NCI-H1417 treated with DMSO at 0.1 percent for 48 hours (cell line): ENCODE measurements around the gene ILRUN.
"Not testable (repeated sequence)": the region's sequence is repeated elsewhere in the genome, so short reads cannot be mapped to it uniquely, and the experiment has no call there.

ENCODE experiments used
- DNase-seq: peaks from one replicate; lab custom pipeline; 2025; lab: John Stamatoyannopoulos, UW

The ILRUN gene

DNA sequence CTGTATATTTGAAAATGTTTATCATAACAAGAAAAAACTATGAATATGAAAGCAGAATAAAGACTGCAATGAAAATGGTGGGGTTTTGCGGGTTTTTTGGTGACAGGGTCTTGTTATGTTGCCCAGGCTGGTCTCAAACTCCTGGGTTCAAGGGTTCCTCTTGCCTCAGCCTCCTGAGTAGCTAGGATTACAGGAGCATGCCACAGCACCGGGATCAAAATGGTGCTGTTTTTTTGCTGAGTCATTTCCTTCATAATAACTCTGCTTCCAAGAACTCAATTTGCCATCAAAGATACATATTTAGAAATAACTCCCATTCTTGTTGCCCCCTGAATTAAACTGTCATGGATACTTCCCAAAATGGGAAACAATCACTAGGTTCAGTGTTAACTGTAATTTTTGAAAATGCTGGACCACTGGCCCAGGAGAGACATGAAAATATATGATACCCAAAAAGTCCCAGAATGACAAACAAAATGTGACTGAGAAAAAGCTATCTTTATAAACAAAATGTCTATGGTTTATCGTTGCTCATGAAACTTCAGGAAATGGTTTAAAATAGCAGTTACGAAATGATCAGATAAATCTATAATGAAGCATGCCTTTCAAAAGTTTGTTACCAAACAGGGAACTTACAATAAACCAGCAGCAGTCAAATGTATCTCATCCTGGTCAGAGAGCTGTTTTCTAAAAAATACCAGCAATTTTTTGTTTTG is 32.2 kb downstream of the ILRUN start:
- DNase-seq: no peak

DNA sequence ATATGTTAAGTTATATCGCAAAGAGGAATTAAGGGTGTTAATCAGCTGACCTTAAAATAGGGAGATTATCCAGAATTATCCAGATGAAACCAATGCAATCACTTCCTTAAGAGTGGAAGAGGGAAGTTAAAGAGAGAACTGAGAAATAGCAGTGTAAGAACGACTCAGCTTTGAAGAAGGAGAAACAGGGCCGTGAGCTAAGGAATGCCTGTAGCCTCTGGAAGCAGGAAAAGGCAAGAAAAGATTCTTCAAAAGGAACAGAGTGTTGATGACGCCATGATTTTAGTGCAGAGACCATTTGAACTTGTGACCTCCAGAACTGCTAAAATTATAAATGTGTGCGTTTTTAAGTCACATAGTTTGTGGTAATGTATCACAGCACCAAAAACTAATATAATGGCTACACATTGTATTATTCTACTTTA is 32.7 kb downstream of the ILRUN start:
- DNase-seq: no peak

DNA sequence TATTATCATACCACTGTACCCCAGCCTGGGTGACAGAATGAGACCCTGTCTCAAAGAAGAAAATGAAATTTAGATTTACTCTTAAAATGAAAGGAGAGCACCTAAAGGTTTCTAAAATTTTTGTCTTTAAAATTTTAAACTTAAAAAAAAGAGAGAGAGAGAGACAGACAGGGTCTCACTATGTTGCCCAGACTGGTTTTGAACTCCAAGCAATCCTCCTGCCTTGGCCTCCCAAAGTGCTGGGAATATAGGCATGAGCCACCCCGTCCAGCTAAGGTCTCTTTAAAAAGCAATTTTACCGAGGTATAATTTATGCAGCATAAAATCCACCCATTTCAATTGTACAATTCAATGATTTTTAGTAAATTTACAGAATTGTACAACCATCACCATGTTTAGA is 33.2 kb downstream of the ILRUN start:
- no peak for DNase-seq

DNA sequence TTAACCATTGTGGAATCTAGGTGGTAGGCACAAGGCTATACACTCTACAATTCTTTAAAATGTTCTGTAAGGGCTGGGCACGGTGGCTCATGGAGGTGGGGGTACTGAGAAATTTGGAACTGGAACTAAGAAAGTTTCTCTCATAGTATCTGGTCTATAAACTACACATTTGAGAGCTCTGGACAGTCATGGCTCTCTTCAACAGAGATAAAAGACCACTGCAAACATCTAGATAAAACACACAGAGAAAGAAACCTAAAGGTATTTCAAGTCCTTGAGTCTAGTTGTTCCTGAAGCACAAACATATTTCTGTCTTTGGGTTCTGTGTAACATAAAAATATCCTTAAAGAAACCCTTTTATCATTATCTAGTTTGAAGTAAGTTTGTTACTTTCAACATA is 35.2 kb downstream of the ILRUN start:
- no peak for DNase-seq

DNA sequence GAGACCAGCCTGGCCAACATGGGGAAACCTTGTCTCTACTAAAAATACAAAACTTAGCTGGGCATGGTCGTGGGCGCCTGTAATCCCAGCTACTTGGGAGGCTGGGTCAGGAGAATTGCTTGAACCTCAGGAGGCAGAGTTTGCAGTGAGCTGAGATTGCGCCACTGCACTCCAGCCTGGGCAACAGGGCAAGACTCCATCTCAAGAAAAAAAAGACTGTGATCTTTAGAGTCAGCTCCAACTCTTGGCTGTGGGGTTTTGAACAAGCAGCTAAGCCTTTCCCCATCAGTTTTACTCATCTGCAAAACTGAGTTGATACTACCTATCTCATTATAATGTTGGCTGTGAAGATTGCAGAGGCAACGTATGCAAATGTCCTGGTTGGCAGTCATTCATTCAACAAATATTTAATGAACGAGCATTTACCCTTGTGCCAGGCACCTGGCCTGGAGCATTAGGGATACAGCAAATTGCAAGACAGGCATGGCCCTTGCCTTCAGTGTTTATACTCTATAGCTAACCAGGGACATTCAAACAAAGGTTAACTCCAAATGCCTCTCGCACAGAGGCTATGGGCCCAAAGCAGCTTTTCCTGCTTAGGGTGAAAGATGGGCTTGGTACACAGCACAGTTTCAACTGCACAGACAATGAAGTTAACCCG is 37.8 kb downstream of the ILRUN start:
- DNase-seq: no peak

DNA sequence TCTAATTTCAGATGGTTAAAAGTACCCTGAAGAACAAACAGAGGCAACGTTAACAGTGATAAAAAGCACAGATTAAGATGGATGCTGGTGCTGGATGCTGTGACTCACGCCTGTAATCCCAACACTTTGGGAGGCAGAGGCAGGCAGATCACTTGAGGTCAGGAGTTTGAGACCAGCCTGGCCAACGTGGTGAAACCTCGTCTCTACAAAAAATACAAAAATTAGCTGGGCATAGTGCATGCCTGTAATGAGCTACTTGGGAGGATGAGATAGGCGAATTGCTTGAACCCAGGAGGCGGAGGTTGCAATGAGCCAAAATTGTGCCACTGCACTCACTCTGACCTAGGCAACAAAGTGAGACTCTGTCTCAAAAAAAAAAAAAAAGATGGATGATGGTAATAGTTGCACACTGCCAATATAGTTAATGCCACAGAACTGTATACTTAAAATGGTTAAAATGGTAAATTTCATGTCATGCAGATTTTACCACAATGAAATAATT is 38.5 kb downstream of the ILRUN start:
- not testable (repeated sequence) for DNase-seq

DNA sequence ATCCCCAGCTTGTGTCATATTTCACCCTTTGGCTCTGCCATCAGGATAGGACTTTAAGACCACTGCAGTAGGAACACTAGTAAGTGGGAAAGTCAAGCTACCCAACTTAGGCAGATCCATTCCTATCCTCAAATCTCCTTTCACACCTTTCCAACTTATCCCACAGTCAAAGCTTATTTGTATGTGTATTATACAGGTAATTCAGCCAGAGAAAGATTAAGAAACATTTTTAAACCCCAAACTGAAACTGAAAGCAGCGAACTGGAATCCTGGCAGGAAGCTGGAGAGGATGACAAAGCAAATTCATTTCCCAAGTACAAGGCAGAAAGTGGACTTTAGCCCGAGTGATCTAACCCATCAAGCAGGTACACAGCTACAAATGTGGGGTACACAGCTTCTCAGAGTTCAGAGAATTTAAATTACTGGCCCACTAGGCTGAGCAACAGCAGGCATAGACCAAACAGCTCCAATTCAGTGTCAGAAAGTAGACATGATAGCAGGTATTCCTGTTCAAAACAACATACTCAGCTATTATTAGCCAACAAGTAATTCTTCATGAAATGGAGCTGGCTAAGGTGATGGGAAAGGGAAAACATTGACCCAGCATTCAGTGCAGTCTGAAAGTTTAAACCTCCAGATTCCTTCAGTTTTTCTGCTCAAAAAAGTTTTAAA is 39.1 kb downstream of the ILRUN start:
- DNase-seq: no peak

DNA sequence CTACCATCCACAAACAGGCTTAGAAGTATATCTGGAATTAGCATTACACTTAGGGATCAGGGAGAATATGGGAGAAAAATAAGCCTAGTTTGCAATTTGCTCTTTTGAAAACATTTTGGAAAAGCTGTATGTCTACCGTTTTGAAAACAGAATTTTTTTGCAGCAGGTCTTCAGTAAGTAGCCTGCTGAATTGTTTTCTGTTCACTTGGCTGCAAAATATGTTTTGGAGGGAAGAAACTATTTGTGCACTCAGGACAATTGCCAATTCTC is 39.6 kb downstream of the ILRUN start:
- DNase-seq: no peak

DNA sequence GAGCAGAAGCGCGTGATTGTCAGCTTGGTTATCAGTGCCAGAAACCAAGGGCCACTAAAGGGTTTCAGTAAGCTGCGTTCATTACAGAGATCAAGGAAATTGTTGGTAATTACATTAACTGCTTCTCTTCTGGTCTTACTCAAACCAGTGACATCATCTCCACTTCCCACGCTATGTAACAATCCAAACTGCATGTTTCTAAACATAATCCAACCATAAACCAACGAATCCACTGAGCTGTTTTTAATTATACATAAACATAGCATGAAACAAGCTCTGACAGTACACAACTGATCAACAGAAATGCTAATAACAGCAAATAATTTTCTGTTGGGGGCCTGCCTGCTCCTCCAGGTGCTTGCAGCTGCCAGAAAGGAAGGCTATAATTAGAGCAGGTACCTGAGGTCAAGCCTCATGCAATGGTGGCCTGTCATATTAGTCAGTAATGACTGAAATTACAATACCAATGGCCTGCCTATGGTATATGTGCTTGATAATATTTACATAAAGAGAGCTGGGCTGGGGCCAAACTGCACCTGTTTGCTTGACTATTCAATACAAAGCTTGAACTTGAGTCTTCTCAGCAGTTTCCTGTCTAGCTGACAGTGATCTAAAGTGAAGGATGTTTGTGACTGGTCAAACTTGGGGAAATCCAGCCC is 40.1 kb downstream of the ILRUN start:
- peak; percentile 99 for DNase-seq

DNA sequence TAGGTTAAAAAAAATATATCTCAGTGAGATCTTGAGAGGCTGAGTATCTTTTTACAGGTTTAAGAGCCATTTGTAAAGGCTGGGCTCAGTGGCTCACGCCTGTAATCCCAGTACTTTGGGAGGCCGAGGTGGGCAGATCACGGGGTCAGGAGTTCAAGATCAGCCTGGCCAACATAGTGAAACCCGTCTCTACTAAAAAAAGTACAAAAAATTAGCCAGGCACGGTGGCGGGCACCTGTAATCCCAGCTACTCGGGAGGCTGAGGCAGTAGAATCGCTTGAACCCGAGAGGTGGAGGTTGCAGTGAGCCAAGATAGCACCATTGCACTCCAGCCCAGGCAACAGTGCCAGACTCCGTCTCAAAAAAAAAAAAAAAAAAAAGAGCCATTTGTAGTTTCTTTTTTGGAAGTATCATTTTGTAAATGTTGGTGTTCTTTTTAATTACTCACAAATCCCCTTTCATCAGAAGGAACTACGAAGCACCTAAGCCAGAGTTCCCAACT is 40.6 kb downstream of the ILRUN start:
- not testable (repeated sequence) for DNase-seq

DNA sequence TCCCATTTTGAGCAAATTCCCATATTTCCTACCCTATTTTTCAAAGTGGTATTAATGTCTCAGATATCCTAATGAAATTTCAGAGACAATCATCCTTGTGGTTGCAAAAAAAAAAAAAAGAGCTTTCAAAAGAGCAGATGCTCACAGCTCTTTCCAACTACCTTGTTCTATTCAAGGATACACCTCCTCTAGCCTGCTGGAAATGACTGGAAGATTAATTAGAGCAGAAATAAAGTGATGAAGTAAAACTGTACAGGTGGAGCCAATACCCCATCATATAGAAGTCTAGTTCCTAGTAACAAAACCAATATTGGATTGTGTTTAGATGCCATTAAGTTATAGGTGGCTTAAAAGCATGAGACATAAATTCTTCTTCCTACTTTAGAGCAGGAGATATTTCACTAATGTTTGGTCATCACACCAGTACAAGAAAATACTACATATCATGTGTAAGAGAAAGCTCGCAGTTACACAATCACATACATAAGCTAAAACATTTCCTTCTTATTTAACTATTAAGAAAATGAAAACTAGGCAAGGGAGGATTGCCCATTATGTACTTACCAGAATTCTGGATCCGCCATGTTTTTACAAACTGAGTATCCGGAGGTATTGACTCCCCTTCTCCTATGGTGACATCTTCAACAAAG is 42.4 kb downstream of the ILRUN start:
- DNase-seq: no peak

DNA sequence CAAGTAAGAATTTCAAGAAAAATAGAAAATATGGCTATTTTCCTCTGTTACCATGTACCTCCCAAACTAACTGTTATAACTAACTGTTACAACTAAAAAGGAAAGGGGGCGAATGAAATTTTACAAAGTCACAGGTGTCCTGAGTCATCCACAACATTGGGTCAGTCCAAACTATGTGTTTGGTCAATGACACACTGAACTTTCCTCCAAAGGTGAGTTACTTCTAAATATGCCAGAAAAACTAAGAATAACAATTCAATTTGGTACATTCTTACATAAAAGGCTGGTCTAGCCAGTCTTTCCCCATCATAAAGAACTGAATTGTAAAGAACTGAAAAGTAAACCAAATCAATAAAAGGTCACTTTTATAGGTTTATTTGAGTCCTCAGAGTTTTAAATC is 44.3 kb downstream of the ILRUN start:
- DNase-seq: no peak

DNA sequence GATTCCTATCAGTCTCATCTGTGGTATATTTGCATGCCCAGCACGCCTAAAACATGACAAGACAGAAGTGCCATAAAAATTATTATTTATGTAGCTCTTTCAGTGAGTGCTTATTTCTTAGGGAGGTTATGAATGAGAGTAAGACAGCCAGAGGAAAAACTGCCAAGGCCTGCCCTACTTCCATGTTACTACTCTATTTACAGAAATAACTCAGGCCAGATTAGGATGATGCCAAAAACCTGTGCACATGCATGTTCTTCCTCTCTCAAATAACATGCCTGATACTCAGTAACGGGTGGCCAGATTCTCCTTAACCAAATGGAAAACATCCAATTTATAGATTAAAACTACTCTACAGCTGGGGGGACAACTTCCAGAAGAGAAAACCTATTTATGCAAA is 45.7 kb downstream of the ILRUN start:
- no peak for DNase-seq

DNA sequence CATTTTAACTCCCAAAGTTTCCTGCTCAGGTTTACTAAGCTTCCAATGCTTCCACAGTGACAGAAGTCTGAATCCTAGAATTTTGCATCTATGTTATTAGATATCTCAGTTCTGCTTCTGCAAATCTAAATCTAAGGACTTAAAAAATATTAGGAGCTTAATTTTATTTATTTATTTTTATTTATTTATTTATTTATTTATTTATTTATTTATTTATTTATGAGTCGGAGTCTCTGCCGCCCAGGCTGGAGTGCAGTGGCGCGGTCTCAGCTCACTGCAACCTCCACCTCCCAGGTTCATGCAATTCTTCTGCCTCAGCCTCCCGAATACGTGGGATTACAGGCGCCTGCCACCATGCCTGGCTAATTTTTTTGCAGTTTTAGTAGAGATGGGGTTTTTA is 46.3 kb downstream of the ILRUN start:
- not testable (repeated sequence) for DNase-seq

DNA sequence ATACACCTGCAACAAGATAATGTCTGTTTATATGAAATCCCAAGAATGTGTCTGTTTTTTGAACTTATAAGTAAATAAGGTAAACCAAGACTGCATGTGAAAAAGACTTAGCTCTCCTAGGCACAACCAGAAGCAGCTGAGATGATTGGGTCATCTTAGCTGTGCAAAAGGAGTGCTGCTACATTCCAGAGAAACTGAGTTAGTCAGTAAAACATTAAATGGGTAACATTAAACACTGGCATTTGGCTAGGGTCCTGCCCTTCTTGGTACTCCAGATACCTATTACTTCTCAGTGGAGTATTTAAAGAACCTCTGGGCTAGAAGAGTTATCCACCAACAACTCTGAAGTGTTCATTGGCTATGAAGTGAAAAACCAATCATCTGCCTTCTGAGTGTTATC is 47.8 kb downstream of the ILRUN start:
- DNase-seq: no peak
